HCT116 (cell line): ENCODE results near the gene NUP133. TPM values are rescaled to one million over a fixed set of nuclear protein-coding genes. Genes with fewer than 3 reads are reported as not detected.

Experiments used
- ATAC-seq: fragments of 200-7000 bp; cut with Tn5 transposase; 2 replicates; pipeline ENCODE4 v1.9.1; 2020; ENCODE audit warnings: mild to moderate bottlenecking, moderate library complexity
- BruUV-seq: library from RNA; stranded (reverse); fragments of 400-500 nt; replicated peaks from 2 replicates; lab custom pipeline; 2021; lab: Mats Ljungman, UMichigan
- CTCF ChIA-PET: fragments of 300-600 bp; sonication (Branson Sonifier 250); formaldehyde crosslinking; loops from one replicate; lab custom pipeline; 2021; ENCODE audit warnings: antibody characterized with exemption; lab: Charles Lee
- POLR2A ChIA-PET: fragments of 300-600, 350-600 bp; sonication (Branson Sonifier 250); formaldehyde crosslinking; loops from one replicate; lab custom pipeline; 2021; ENCODE audit warnings: antibody characterized with exemption; lab: Charles Lee
- RAD21 ChIA-PET, 2 experiments: fragments of 300-600 bp; sonication (Branson Sonifier 250); formaldehyde crosslinking; loops; one replicate each; lab custom pipeline; 2023; ENCODE audit warnings: low total read pairs in 2 of 2; ENCODE audit not compliant: uncharacterized antibody in 2 of 2, unreplicated experiment in 2 of 2, low non-redundant PET in 1 of 2; lab: Charles Lee
- DNase-seq: peaks from one replicate; pipeline ENCODE4 v3.0.0-alpha.2; 2010; ENCODE audit warnings: low read depth, low spot score
- H2AFZ ChIP-seq: fragments of 200-600 bp; shearing (Covaris generic), sonication (generic); 2 replicates; pipeline ENCODE4 v1.6.1; 2017; ENCODE audit warnings: low read depth, mixed run types, mixed read lengths, antibody characterized with exemption, low read length; ENCODE audit not compliant: poor library complexity, severe bottlenecking
- H3K27ac ChIP-seq: 2 replicates; pipeline ENCODE4 v1.5.1; 2012; ENCODE audit warnings: low read depth, low read length
- H3K27me3 ChIP-seq: fragments of 200-600 bp; sonication (generic); 2 replicates; pipeline ENCODE4 v1.6.1; 2016; ENCODE audit warnings: mixed run types, low read length, mixed read lengths; ENCODE audit not compliant: insufficient read depth
- H3K36me3 ChIP-seq, 2 experiments: fragments of 200-500 bp in 1 of 2; fragments of 200-600 bp in 1 of 2; sonication (Bioruptor generic) in 1 of 2; sonication (generic) in 1 of 2; 2 replicates each; pipeline versions ENCODE4 v1.5.1 to v1.6.1; 2014 to 2016; ENCODE audit warnings: low read length in 2 of 2, inconsistent platforms in 1 of 2, mixed read lengths in 1 of 2, mixed run types in 1 of 2; ENCODE audit not compliant: insufficient read depth in 2 of 2, control insufficient read depth in 1 of 2
- H3K4me1 ChIP-seq, 2 experiments: fragments of 200-600 bp in 1 of 2; sonication (generic) in 1 of 2; 2 replicates each; pipeline versions ENCODE4 v1.5.1 to v1.6.1; 2012 to 2017; ENCODE audit warnings: low read length in 2 of 2, inconsistent platforms in 1 of 2, mild to moderate bottlenecking in 1 of 2, mixed read lengths in 1 of 2, mixed run types in 1 of 2, moderate library complexity in 1 of 2; ENCODE audit not compliant: insufficient read depth in 2 of 2, control insufficient read depth in 1 of 2
- H3K4me2 ChIP-seq: fragments of 200-600 bp; sonication (generic); 2 replicates; pipeline ENCODE4 v1.6.1; 2017; ENCODE audit warnings: mixed run types, low read length, mixed read lengths
- H3K4me3 ChIP-seq, 2 experiments: fragments of 200-600 bp in 1 of 2; sonication (generic) in 1 of 2; replicated peaks in 1 of 2; 2 replicates each; pipeline ENCODE4 v1.5.1; 2011 to 2016; ENCODE audit warnings: low read length in 2 of 2, control low read depth in 1 of 2, low read depth in 1 of 2, mild to moderate bottlenecking in 1 of 2, mixed read lengths in 1 of 2, mixed run types in 1 of 2
- H3K79me2 ChIP-seq: fragments of 200-600 bp; sonication (generic); 2 replicates; pipeline ENCODE4 v1.6.1; 2017; ENCODE audit warnings: mild to moderate bottlenecking, mixed run types, low read length, moderate library complexity, mixed read lengths; ENCODE audit not compliant: insufficient read depth
- H3K9ac ChIP-seq: fragments of 200-600 bp; sonication (generic); 2 replicates; pipeline ENCODE4 v1.6.1; 2016; ENCODE audit warnings: low read length, mixed read lengths
- H3K9me2 ChIP-seq: fragments of 200-600 bp; sonication (generic), shearing (Covaris generic); 2 replicates; pipeline ENCODE4 v1.6.1; 2017; ENCODE audit warnings: mixed run types, mild to moderate bottlenecking, moderate library complexity; ENCODE audit not compliant: insufficient read depth
- H3K9me3 ChIP-seq, 2 experiments: fragments of 200-500 bp in 1 of 2; fragments of 200-600 bp in 1 of 2; sonication (Bioruptor generic) in 1 of 2; sonication (generic) in 1 of 2; 2 replicates each; pipeline ENCODE4 v1.6.1; 2014 to 2017; ENCODE audit warnings: low read length in 2 of 2, mixed read lengths in 2 of 2, inconsistent platforms in 1 of 2, low read depth in 1 of 2, mild to moderate bottlenecking in 1 of 2, mixed run types in 1 of 2, moderate library complexity in 1 of 2; ENCODE audit not compliant: control insufficient read depth in 1 of 2, insufficient read depth in 1 of 2
- H4K20me1 ChIP-seq: fragments of 200-600 bp; sonication (generic), shearing (Covaris generic); 2 replicates; pipeline ENCODE4 v1.6.1; 2017; ENCODE audit warnings: mixed run types, mild to moderate bottlenecking, moderate library complexity; ENCODE audit not compliant: insufficient read depth
- CBX3 ChIP-seq: IDR thresholded peaks from 2 replicates; pipeline ENCODE4 v1.6.1; 2012; ENCODE audit warnings: low read depth
- CEBPB ChIP-seq: IDR thresholded peaks from 2 replicates; pipeline ENCODE4 v1.6.1; 2012; ENCODE audit warnings: low read depth
- EGR1 ChIP-seq: IDR thresholded peaks from 2 replicates; pipeline ENCODE4 v1.6.1; 2012; ENCODE audit warnings: low read depth
- ELF1 ChIP-seq: IDR thresholded peaks from 2 replicates; pipeline ENCODE4 v1.6.1; 2012; ENCODE audit warnings: low read depth, borderline replicate concordance
- EZH2 ChIP-seq: fragments of 200-600 bp; sonication (generic); IDR thresholded peaks from 2 replicates; pipeline ENCODE4 v1.6.1; 2017; ENCODE audit warnings: antibody characterized with exemption, mixed run types
- EZH2phosphoT487 ChIP-seq: fragments of 200-600 bp; IDR thresholded peaks from 2 replicates; pipeline ENCODE4 v1.6.1; 2018; ENCODE audit warnings: antibody characterized with exemption, borderline replicate concordance
- POLR2A ChIP-seq: IDR thresholded peaks from 2 replicates; pipeline ENCODE4 v1.7.0; 2011; ENCODE audit warnings: borderline replicate concordance; ENCODE audit not compliant: insufficient read depth, insufficient read length; ENCODE audit errors: extremely low read depth
- POLR2AphosphoS5 ChIP-seq: IDR thresholded peaks from 2 replicates; pipeline ENCODE4 v1.6.1; 2011; ENCODE audit warnings: mild to moderate bottlenecking, low read depth, low read length, moderate library complexity
- RAD21 ChIP-seq: IDR thresholded peaks from 2 replicates; pipeline ENCODE4 v1.6.1; 2012; ENCODE audit warnings: low read depth, mild to moderate bottlenecking
- SIN3A ChIP-seq: IDR thresholded peaks from 2 replicates; pipeline ENCODE4 v1.6.1; 2012; ENCODE audit warnings: low read depth
- SRF ChIP-seq: IDR thresholded peaks from 2 replicates; pipeline ENCODE4 v1.6.1; 2012; ENCODE audit warnings: low read depth
- TCF7L2 ChIP-seq: IDR thresholded peaks from 2 replicates; pipeline ENCODE4 v1.7.0; 2011; ENCODE audit warnings: borderline replicate concordance, inconsistent platforms; ENCODE audit not compliant: insufficient read depth, insufficient read length; ENCODE audit errors: extremely low read depth
- YY1 ChIP-seq: IDR thresholded peaks from 2 replicates; pipeline ENCODE4 v1.6.1; 2011; ENCODE audit warnings: low read length, low read depth, moderate library complexity, mild to moderate bottlenecking; ENCODE audit not compliant: insufficient replicate concordance; ENCODE audit errors: extremely low read depth
- ZFX ChIP-seq: fragments of 450-650 bp; IDR thresholded peaks from 2 replicates; pipeline ENCODE4 v1.6.1; 2017
- ZNF274 ChIP-seq: fragments of 200-500 bp; sonication (Bioruptor generic); IDR thresholded peaks from 2 replicates; pipeline ENCODE4 v1.6.1; 2014; ENCODE audit warnings: mild to moderate bottlenecking, low read depth, low read length, inconsistent platforms
- intact Hi-C: fragments of 100-400 bp; cut with micrococcal nuclease; formaldehyde crosslinking; loops from 2 replicates; pipeline ENCODE4 v1.10.0; 2022
- total RNA-seq: library from RNA; stranded (reverse); gene quantifications from one replicate; pipeline ENCODE4 v1.2.1, GENCODE V29; 2021; ENCODE audit not compliant: unreplicated experiment
- TF ChIP-seq, protein P1 (sequence below): IDR thresholded peaks from 2 replicates; pipeline ENCODE4 v1.6.1; 2011; ENCODE audit warnings: mild to moderate bottlenecking, low read length, moderate library complexity; ENCODE audit not compliant: insufficient replicate concordance; ENCODE audit errors: extremely low read depth
- TF ChIP-seq, protein P2 (sequence below): IDR thresholded peaks from 2 replicates; pipeline ENCODE4 v1.6.1; 2012
- TF ChIP-seq, protein P3 (sequence below), 3 experiments: fragments of 200-600 bp in 1 of 3; sonication (generic) in 1 of 3; IDR thresholded peaks in 2 of 3; conservative IDR thresholded peaks in 1 of 3; 2 replicates each; pipeline ENCODE4 v1.5.1; 2012 to 2017; ENCODE audit warnings: low read depth in 2 of 3, low read length in 2 of 3, antibody characterized with exemption in 1 of 3, borderline replicate concordance in 1 of 3, control low read depth in 1 of 3, mild to moderate bottlenecking in 1 of 3, mixed read lengths in 1 of 3, mixed run types in 1 of 3, moderate library complexity in 1 of 3; ENCODE audit not compliant: insufficient read depth in 1 of 3
- TF ChIP-seq, protein P4 (sequence below): IDR thresholded peaks from 2 replicates; pipeline ENCODE4 v1.6.1; 2012

The NUP133 gene
- total RNA-seq, 1 experiment from 2014 or later: 52.5 TPM

DNA sequence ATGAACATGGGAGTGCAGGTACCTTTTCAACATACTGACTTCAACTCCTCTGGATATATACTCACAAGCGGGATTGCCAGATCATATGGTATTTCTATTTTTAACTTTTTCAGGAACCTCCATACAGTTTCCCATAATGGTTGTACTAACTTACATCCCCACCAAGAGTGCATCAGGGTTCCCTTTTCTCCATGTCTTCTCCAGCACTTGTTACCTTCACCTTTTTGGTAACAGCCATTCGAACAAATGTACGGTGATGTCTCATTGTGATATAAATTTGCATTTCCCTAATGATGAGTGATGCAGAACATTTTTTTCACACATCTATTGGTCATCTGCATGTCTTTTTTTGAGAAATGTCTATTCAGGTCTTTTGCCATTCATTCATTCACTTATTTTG is 48.3 kb downstream of the NUP133 start:
- Histone ChIP-seq H3K79me2 (no peaks in the 10 kb centered on the region), H2AFZ (no peak overlapping the region), H3K27me3 (no peaks in the 10 kb centered on the region), H3K9me3 (no peaks in the 10 kb centered on the region), H3K27ac (no peak overlapping the region), H3K4me3 (no peak overlapping the region), H3K4me1 (no peaks in the 10 kb centered on the region), H4K20me1 (no peaks in the 10 kb centered on the region), H3K36me3 (peaks cover 43 to 52% of the 10 kb centered on the region in 2 experiments), H3K9me2 (no peaks in the 10 kb centered on the region), H3K9ac (no peak overlapping the region), H3K4me2 (no peak overlapping the region)
- ATAC-seq: no peak
- ChIA-PET RAD21 (no interaction called here), CTCF (interaction anchor here (1.2 kb wide), 1 partner anchor 201 kb away, joined by 3 read pairs; no protein-coding TSS in a partner anchor), POLR2A (no interaction called here)
- TF ChIP-seq ELF1 (no peak), POLR2AphosphoS5 (no peak), SRF (no peak), YY1 (no peak), EZH2phosphoT487 (no peak), TCF7L2 (no peak), EGR1 (no peak), CBX3 (no peak), ZNF274 (no peak), EZH2 (no peak), POLR2A (no peak), SIN3A (no peak), ZFX (no peak), CEBPB (no peak), RAD21 (no peak)
- TF ChIP-seq, protein P1, sequence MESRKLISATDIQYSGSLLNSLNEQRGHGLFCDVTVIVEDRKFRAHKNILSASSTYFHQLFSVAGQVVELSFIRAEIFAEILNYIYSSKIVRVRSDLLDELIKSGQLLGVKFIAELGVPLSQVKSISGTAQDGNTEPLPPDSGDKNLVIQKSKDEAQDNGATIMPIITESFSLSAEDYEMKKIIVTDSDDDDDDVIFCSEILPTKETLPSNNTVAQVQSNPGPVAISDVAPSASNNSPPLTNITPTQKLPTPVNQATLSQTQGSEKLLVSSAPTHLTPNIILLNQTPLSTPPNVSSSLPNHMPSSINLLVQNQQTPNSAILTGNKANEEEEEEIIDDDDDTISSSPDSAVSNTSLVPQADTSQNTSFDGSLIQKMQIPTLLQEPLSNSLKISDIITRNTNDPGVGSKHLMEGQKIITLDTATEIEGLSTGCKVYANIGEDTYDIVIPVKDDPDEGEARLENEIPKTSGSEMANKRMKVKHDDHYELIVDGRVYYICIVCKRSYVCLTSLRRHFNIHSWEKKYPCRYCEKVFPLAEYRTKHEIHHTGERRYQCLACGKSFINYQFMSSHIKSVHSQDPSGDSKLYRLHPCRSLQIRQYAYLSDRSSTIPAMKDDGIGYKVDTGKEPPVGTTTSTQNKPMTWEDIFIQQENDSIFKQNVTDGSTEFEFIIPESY: no peak
- TF ChIP-seq, protein P2, sequence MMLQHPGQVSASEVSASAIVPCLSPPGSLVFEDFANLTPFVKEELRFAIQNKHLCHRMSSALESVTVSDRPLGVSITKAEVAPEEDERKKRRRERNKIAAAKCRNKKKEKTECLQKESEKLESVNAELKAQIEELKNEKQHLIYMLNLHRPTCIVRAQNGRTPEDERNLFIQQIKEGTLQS: no peak
- TF ChIP-seq, protein P3, sequence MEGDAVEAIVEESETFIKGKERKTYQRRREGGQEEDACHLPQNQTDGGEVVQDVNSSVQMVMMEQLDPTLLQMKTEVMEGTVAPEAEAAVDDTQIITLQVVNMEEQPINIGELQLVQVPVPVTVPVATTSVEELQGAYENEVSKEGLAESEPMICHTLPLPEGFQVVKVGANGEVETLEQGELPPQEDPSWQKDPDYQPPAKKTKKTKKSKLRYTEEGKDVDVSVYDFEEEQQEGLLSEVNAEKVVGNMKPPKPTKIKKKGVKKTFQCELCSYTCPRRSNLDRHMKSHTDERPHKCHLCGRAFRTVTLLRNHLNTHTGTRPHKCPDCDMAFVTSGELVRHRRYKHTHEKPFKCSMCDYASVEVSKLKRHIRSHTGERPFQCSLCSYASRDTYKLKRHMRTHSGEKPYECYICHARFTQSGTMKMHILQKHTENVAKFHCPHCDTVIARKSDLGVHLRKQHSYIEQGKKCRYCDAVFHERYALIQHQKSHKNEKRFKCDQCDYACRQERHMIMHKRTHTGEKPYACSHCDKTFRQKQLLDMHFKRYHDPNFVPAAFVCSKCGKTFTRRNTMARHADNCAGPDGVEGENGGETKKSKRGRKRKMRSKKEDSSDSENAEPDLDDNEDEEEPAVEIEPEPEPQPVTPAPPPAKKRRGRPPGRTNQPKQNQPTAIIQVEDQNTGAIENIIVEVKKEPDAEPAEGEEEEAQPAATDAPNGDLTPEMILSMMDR (IDR thresholded peaks at IDR 0.05 in 2 of 3, conservative IDR thresholded peaks at IDR 0.05 in 1 of 3; ENCODE audit: borderline replicate concordance in 1 of 3, insufficient read depth in 1 of 3, low read depth in 2 of 3, low read length in 2 of 3): no peak
- TF ChIP-seq, protein P4, sequence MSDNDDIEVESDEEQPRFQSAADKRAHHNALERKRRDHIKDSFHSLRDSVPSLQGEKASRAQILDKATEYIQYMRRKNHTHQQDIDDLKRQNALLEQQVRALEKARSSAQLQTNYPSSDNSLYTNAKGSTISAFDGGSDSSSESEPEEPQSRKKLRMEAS: no peak
- BruUV-seq: no TSS peak
- DNase-seq: no peak
- intact Hi-C loops: loop anchor here (10.0 kb wide), 1 partner anchor 205 kb away; no protein-coding TSS in a partner anchor
